Chondrocyte (in vitro differentiated cells): ENCODE data around the gene RALGPS2. TPM values are rescaled to one million over a fixed set of nuclear protein-coding genes. Genes with fewer than 3 reads are reported as not detected.

Experiments used
- DNase-seq: peaks from one replicate; pipeline ENCODE4 v3.0.0; 2021; ENCODE audit warnings: mixed read lengths, low spot score
- H3K27ac Mint-ChIP-seq: one replicate; pipeline ENCODE4 v1.8.0; 2021; ENCODE audit warnings: mild to moderate bottlenecking, moderate library complexity, mixed read lengths; ENCODE audit not compliant: unreplicated experiment
- H3K27me3 Mint-ChIP-seq: 2 replicates; pipeline ENCODE4 v1.8.0; 2021; ENCODE audit warnings: low read depth, mixed read lengths
- H3K36me3 Mint-ChIP-seq: 2 replicates; pipeline ENCODE4 v1.8.0; 2021; ENCODE audit warnings: low read depth, mixed read lengths
- H3K4me1 Mint-ChIP-seq: 2 replicates; pipeline ENCODE4 v1.8.0; 2021; ENCODE audit warnings: low read depth, mild to moderate bottlenecking, mixed read lengths
- H3K4me3 Mint-ChIP-seq: one replicate; pipeline ENCODE4 v1.8.0; 2021; ENCODE audit warnings: mild to moderate bottlenecking, moderate library complexity, mixed read lengths; ENCODE audit not compliant: unreplicated experiment
- H3K9me3 Mint-ChIP-seq: 2 replicates; pipeline ENCODE4 v1.8.0; 2021; ENCODE audit warnings: low read depth, mixed read lengths
- total RNA-seq: library from RNA; stranded (reverse); gene quantifications from 3 replicates; pipeline ENCODE4 v1.2.1, GENCODE V29; 2021
- TF ChIP-seq, protein P1 (sequence below): fragments of 200-600 bp; sonication (generic); IDR thresholded peaks from 2 replicates; pipeline ENCODE4 v1.5.0; 2021; ENCODE audit warnings: antibody characterized with exemption, mild to moderate bottlenecking, moderate library complexity

RALGPS2 gene
- total RNA-seq, 1 donor from 2014 or later = 10.0 TPM

DNA sequence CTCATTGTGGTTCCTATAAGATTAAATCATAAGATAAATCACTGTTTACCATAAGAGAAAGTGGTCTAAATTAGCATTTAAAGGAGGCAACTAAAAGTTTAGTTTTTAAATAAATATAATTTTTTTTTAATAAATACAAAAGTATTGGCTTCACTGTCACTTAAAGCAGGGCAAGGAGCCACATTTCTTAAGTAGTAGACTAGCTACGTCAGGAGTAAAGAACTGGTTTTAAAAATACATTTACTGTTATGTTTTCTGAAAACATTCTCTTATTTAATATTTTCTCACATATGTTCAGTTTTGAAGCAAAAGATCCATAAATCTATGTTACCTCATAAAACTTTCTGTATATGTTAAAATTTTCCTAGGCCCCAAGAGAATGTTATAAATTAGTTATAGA lies 143.7 kb downstream of the RALGPS2 start:
- Mint-ChIP-seq H3K36me3 (no peaks in the 10 kb centered on the region), H3K4me3 (peak overlapping the region; percentile 10), H3K27ac (peak overlapping the region; percentile 71), H3K4me1 (peaks cover 27% of the 10 kb centered on the region), H3K9me3 (no peaks in the 10 kb centered on the region), H3K27me3 (no peaks in the 10 kb centered on the region)
- TF ChIP-seq, protein P1, sequence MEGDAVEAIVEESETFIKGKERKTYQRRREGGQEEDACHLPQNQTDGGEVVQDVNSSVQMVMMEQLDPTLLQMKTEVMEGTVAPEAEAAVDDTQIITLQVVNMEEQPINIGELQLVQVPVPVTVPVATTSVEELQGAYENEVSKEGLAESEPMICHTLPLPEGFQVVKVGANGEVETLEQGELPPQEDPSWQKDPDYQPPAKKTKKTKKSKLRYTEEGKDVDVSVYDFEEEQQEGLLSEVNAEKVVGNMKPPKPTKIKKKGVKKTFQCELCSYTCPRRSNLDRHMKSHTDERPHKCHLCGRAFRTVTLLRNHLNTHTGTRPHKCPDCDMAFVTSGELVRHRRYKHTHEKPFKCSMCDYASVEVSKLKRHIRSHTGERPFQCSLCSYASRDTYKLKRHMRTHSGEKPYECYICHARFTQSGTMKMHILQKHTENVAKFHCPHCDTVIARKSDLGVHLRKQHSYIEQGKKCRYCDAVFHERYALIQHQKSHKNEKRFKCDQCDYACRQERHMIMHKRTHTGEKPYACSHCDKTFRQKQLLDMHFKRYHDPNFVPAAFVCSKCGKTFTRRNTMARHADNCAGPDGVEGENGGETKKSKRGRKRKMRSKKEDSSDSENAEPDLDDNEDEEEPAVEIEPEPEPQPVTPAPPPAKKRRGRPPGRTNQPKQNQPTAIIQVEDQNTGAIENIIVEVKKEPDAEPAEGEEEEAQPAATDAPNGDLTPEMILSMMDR = no peak
- no peak for DNase-seq

DNA sequence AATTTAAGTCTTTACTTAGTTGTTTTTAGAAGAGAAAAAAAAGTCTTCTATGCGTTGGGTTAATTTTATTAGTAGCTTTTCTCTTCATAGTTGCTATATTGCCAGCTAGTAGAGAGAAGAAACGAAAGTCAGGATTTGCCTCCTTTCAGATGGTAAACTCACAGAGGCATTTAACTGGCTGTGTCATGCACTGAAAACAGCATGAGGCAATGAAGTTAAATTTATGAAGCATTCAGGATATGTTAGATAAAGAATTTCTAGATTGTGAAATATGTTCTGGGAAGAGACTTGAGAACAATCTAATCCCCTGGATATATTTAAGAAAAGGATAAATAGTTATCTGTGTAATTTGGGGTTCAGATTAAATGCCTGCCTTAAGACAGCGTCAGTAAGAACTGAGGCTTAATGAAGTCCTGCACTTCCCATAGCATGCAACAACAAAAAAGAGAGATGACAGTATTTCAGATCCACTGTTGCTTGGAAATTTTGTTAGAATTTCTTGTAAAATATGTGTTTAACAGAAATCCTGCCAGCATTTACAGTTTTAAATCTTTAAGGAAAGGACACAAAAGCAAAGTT lies 144.2 kb downstream of the RALGPS2 start:
- peak overlapping the region; percentile 71 for H3K27ac Mint-ChIP-seq
- H3K36me3 Mint-ChIP-seq = no peaks in the 10 kb centered on the region
- peak overlapping the region; percentile 10 for H3K4me3 Mint-ChIP-seq
- H3K9me3 Mint-ChIP-seq = no peaks in the 10 kb centered on the region
- H3K27me3 Mint-ChIP-seq = no peaks in the 10 kb centered on the region
- peaks cover 27% of the 10 kb centered on the region for H3K4me1 Mint-ChIP-seq
- no peak for DNase-seq
- TF ChIP-seq, protein P1 = no peak

DNA sequence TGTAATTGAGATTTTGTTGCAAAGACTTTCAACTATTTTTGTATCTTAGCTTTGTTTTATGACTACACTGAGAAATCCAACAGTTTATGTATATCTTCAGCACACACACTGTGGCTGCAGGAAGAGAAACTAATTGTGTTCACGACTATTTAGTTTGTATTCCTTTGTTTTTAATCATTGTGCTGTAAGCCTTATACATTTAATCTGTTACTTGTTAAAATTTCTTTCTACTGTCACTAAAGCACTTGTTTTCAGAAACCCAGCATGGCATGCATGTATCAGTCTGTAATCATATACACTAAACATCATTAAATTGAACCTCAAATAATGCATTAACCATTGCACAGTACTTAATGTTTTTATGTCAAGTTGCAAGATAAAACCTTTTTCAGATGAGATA lies 145.2 kb downstream of the RALGPS2 start:
- TF ChIP-seq, protein P1 = no peak
- no peak for DNase-seq
- Mint-ChIP-seq H3K27me3 (no peaks in the 10 kb centered on the region), H3K9me3 (no peaks in the 10 kb centered on the region), H3K4me1 (peaks cover 27% of the 10 kb centered on the region), H3K27ac (no peak overlapping the region), H3K4me3 (no peak overlapping the region), H3K36me3 (no peaks in the 10 kb centered on the region)

GRCh38 chr1:178870944-178871343 lies 145.9 kb downstream of the RALGPS2 start, which contains the start of gene ANGPTL1:
TSS of gene ANGPTL1 (minus strand) at chr1:178871077. CDS start at chr1:178865776, 5,301 bp downstream.
- no peaks in the 10 kb centered on the region for H3K36me3 Mint-ChIP-seq
- no peaks in the 10 kb centered on the region for H3K27me3 Mint-ChIP-seq
- TF ChIP-seq, protein P1 = no peak
- peaks cover 27% of the 10 kb centered on the region for H3K4me1 Mint-ChIP-seq
- DNase-seq = no peak
- peak within 1 kb of the TSS; percentile 8 for H3K27ac Mint-ChIP-seq
- H3K9me3 Mint-ChIP-seq = no peaks in the 10 kb centered on the region
- H3K4me3 Mint-ChIP-seq = peak within 1 kb of the TSS; percentile 22

- no peak for DNase-seq
- no peaks in the 10 kb centered on the region for H3K27me3 Mint-ChIP-seq
- TF ChIP-seq, protein P1 = no peak
- no peaks in the 10 kb centered on the region for H3K9me3 Mint-ChIP-seq
- no peaks in the 10 kb centered on the region for H3K36me3 Mint-ChIP-seq
- peaks cover 26% of the 10 kb centered on the region for H3K4me1 Mint-ChIP-seq
- no peak overlapping the region for H3K27ac Mint-ChIP-seq
- no peak overlapping the region for H3K4me3 Mint-ChIP-seq
Observed at GRCh38 chr1:178871551-178872320, 146.7 kb downstream of the RALGPS2 start.
